ENCODE results near the gene ERC1. TPM values are rescaled to one million over a fixed set of nuclear protein-coding genes. Genes with fewer than 3 reads are reported as not detected.

Gene ERC1
- total RNA-seq, 4 donors from 2014 or later = 46.1 to 83.2 (median 63.8) TPM

DNA sequence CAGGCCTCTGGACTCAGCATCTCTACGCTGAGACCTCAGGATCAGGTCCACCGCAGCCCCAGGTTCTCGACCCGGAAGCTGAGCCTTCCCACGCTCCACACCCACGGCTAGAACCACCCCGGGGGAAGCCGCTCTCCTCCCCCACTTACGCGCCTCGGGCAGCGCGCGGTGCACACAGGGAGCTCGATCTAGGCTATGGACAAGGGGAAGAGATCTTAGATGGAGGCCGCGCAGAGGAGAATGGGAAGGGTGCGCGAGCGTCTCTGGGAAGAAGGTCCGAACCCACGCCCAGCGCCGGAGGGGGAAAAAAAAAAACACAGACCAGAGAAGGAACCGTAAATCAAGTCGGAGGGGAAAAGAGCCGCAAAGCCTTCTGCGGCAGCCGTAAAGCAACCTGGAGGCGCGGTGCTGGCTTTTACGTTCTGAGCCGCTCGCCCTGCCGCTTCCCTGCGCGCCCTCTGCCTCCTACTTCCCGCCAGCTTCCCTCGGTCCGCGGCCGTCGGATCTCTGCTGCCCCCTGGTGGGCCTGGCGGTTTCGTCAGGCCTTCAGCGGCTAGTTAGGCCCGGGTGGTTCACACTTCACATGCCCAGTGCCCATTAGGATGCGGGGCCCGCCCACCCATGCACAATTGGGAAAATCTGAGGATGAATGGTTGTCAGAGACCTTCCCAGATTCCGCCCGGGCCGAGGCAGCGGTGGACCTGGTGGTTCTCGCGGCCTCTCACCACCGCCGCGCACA is 41.4 kb upstream of the ERC1 start, which contains the start of gene RAD52:
RAD52 (minus strand) TSS at position 242 of the 739 bp plus-strand sequence. CDS start 16,636 bp downstream, outside the sequence.
- TF ChIP-seq, protein P1, sequence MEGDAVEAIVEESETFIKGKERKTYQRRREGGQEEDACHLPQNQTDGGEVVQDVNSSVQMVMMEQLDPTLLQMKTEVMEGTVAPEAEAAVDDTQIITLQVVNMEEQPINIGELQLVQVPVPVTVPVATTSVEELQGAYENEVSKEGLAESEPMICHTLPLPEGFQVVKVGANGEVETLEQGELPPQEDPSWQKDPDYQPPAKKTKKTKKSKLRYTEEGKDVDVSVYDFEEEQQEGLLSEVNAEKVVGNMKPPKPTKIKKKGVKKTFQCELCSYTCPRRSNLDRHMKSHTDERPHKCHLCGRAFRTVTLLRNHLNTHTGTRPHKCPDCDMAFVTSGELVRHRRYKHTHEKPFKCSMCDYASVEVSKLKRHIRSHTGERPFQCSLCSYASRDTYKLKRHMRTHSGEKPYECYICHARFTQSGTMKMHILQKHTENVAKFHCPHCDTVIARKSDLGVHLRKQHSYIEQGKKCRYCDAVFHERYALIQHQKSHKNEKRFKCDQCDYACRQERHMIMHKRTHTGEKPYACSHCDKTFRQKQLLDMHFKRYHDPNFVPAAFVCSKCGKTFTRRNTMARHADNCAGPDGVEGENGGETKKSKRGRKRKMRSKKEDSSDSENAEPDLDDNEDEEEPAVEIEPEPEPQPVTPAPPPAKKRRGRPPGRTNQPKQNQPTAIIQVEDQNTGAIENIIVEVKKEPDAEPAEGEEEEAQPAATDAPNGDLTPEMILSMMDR (IDR thresholded peaks at IDR 0.05) = peak in 2 of 3 donors; percentile 69 to 94
- peak; percentile 96 for ATAC-seq (ENCODE audit: low FRiP score)
- DNase-seq (ENCODE audit: low spot score) = peak; percentile 86

DNA sequence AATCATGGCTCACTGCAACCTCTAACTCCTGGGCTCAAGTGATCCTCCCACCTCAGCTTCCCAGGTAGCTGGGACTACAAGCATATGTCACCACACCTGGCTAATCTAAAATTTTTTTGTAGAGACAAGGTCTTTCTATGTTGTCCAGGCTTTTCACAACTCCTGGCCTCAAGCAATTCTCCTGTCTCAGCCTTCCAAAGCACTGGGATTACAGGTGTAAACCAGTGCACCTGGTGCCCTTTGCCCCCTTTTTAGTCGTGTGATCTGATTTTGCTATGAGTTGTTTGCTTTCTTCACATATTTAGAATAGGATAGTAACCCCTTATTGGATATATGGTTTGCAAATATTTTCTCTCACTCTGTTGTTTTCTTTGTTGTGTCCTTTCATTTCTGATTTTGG is 39.8 kb upstream of the ERC1 start:
- ATAC-seq (ENCODE audit: low FRiP score) (no peak), DNase-seq (ENCODE audit: low spot score) (no peak)
- TF ChIP-seq, protein P1 (IDR thresholded peaks at IDR 0.05) = no peak

DNA sequence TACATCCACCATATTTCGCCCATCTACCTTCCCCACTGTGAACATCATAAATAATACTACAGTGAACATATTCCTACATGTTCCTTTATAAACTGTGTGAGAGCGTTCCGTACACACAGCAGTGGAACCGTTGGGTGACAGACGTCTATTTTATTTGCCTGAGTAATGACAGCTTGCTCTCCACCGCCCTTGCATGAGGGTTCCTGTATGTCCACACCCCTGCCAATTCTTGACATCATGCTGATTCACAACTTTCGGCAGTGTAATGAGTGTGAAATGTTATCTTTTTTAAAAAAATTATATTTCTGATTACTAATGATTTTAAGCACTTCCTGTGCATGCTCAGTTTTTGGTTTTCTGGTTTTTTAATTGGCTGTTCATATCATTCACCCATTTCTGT is 37.2 kb upstream of the ERC1 start:
- ATAC-seq (ENCODE audit: low FRiP score) = no peak
- DNase-seq (ENCODE audit: low spot score) = no peak
- TF ChIP-seq, protein P1 (IDR thresholded peaks at IDR 0.05) = no peak

DNA sequence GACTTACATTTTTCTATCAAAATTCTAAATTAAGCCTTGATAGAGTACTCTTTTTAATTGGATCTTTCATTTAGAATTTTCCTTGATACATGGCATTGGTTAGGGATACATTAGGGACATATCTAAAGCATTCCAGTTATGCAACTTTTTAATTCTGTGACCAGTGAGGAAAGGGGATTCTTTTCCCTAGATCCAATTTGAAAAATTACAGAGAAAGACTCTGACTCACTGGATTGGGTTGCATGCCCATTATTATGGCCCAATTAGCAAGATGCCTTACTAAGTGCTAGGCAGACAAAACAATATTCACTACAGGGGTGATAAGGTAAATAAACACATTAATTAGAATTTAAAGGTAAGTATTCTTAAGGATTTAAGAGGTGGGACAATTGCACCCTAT is 36.3 kb upstream of the ERC1 start:
- TF ChIP-seq, protein P1 (IDR thresholded peaks at IDR 0.05) = no peak
- ATAC-seq (ENCODE audit: low FRiP score) = no peak
- DNase-seq (ENCODE audit: low spot score) = no peak

DNA sequence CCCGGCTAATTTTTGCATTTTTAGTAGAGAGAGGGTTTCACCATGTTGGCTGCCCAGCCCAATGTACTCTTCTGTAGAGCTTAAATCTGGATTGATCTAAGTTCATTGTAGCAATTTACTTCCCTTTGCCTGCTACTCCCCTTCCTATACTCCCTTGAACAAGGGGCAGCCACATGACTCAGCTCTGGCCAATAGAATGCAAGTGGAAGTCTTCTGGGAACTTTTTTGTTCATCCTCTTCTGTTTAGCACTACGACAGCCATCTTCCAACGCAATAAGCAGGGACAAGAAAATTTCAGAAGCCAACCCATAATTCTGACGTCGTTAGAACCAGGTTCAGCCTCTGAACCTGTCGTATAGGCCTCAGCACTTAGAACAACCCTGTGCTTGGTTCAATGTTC is 35.1 kb upstream of the ERC1 start:
- TF ChIP-seq, protein P1 (IDR thresholded peaks at IDR 0.05) = no peak
- ATAC-seq (ENCODE audit: low FRiP score) (no peak), DNase-seq (ENCODE audit: low spot score) (no peak)

DNA sequence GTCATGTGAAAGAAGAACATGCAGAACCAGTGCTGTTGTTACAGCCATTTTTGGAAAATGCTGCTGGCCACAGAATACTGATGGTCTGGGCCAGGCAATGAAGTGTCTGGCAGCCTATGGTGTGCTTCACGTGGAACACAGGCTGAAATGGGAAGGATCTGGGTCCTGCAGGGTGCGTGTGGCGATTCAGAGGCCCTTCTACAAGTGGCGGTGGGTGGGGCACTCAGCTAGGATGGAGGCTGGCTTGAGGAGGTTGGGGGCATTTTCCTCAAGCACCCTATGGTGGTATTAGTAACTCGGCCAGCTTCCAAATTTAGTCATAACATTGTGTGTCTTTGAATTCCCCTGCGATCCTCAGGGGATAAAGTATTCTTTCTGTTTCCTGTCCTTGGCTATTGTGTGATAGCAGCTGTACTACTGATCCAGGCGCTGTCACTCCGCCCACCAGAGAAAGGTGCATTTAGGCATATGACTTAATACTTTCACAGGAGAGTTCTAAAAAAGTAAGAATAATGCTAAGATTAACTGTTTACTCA is 32.4 kb upstream of the ERC1 start:
- ATAC-seq (ENCODE audit: low FRiP score) (no peak), DNase-seq (ENCODE audit: low spot score) (no peak)
- TF ChIP-seq, protein P1 (IDR thresholded peaks at IDR 0.05) = no peak

DNA sequence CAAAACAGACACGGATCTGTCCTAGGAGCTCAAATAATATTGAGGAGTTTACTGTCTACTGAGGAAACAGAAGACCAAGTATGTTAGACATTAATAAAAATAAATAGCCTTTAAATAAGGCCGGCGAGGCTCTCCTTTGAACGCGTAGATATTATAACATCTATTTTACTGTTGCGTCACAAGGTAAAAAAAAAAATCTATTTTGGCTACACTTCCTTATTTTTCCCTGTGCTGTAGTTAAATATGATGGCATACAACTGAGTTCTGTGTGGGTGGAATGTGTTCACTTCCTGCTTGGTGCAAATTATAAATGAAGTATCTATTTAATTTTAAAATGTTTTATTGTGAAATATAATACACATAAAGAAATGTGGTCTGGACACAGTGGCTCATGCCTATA is 24.3 kb upstream of the ERC1 start:
- TF ChIP-seq, protein P1 (IDR thresholded peaks at IDR 0.05) = no peak
- ATAC-seq (ENCODE audit: low FRiP score) (no peak), DNase-seq (ENCODE audit: low spot score) (no peak)

Measured in omental fat pad (tissue), 4 donors.